K562 (cell line): ENCODE data around the gene BRD4.

Experiments used
- BCL6 ChIP-seq: fragments of 250-450 bp; sonication (Bioruptor Pico); IDR thresholded peaks from 2 replicates; pipeline ENCODE4 v1.4.0; 2020
- ETV6 ChIP-seq, 3 experiments: fragments of 150-350 bp in 1 of 3; sonication (generic) in 1 of 3; formaldehyde crosslinking in 1 of 3; IDR thresholded peaks; 2 replicates each; pipeline versions ENCODE4 v1.6.1 to v1.8.0; 2014 to 2022; ENCODE audit warnings: borderline replicate concordance in 2 of 3, low read depth in 2 of 3, antibody characterized with exemption in 1 of 3, low read length in 1 of 3, mild to moderate bottlenecking in 1 of 3, missing genetic modification reagents in 1 of 3
- GATA2 ChIP-seq: sonication (generic); formaldehyde crosslinking; IDR thresholded peaks from 2 replicates; pipeline ENCODE4 v1.4.0; 2020; ENCODE audit warnings: mild to moderate bottlenecking, missing genetic modification reagents
- HEY1 ChIP-seq: fragments of 250-450 bp; sonication (Bioruptor Pico); IDR thresholded peaks from 2 replicates; pipeline ENCODE4 v1.5.0; 2020; ENCODE audit warnings: mild to moderate bottlenecking, moderate library complexity, borderline replicate concordance
- ZNF780A ChIP-seq: fragments of 250-450 bp; sonication (Bioruptor Pico); IDR thresholded peaks from 2 replicates; pipeline ENCODE4 v1.5.0; 2021; ENCODE audit warnings: mild to moderate bottlenecking
- TF ChIP-seq, protein P1 (sequence below): fragments of 250-450 bp; sonication (Bioruptor Pico); IDR thresholded peaks from 2 replicates; pipeline ENCODE4 v1.5.0; 2021; ENCODE audit warnings: mild to moderate bottlenecking, borderline replicate concordance
- TF ChIP-seq, protein P2 (sequence below), 3 experiments: fragments of 200-800 bp in 1 of 3; fragments of 250-450 bp in 1 of 3; fragments of 450-650 bp in 1 of 3; sonication (Bioruptor Pico) in 1 of 3; sonication (Bioruptor generic) in 1 of 3; formaldehyde crosslinking in 1 of 3; IDR thresholded peaks; 2 replicates each; pipeline versions ENCODE4 v1.6.1 to v1.8.0; 2016 to 2022; ENCODE audit warnings: mild to moderate bottlenecking in 2 of 3, missing genetic modification characterization in 2 of 3, missing compliant biosample characterization in 1 of 3, moderate library complexity in 1 of 3

DNA sequence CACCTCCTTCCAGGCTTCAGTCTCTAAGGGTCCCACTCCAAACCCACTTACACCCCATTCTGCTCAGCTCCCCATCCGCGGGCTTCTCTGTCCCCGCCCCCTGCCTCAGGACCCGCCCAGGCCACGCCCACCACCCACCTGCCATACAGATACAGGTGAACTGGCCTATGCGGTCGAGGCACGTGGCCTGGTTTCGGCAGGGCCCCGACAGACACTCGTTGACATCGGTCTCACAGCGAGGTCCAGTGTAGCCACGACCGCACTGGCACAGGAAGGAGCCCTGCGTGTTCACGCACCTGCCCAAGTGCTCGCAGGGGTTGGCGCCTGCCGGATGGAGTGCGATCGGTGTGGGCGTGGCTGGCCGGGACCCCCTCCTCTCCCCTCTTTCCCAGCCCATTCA lies 143.5 kb downstream of the BRD4 start:
- TF ChIP-seq, protein P1, sequence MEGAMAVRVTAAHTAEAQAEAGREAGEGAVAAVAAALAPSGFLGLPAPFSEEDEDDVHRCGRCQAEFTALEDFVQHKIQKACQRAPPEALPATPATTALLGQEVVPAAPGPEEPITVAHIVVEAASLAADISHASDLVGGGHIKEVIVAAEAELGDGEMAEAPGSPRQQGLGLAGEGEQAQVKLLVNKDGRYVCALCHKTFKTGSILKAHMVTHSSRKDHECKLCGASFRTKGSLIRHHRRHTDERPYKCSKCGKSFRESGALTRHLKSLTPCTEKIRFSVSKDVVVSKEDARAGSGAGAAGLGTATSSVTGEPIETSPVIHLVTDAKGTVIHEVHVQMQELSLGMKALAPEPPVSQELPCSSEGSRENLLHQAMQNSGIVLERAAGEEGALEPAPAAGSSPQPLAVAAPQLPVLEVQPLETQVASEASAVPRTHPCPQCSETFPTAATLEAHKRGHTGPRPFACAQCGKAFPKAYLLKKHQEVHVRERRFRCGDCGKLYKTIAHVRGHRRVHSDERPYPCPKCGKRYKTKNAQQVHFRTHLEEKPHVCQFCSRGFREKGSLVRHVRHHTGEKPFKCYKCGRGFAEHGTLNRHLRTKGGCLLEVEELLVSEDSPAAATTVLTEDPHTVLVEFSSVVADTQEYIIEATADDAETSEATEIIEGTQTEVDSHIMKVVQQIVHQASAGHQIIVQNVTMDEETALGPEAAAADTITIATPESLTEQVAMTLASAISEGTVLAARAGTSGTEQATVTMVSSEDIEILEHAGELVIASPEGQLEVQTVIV (CRISPR knock-in tag): no peak
- no peak for TF ChIP-seq GATA2 (CRISPR knock-in tag)
- no peak for TF ChIP-seq HEY1 (CRISPR knock-in tag)
- TF ChIP-seq, protein P2, sequence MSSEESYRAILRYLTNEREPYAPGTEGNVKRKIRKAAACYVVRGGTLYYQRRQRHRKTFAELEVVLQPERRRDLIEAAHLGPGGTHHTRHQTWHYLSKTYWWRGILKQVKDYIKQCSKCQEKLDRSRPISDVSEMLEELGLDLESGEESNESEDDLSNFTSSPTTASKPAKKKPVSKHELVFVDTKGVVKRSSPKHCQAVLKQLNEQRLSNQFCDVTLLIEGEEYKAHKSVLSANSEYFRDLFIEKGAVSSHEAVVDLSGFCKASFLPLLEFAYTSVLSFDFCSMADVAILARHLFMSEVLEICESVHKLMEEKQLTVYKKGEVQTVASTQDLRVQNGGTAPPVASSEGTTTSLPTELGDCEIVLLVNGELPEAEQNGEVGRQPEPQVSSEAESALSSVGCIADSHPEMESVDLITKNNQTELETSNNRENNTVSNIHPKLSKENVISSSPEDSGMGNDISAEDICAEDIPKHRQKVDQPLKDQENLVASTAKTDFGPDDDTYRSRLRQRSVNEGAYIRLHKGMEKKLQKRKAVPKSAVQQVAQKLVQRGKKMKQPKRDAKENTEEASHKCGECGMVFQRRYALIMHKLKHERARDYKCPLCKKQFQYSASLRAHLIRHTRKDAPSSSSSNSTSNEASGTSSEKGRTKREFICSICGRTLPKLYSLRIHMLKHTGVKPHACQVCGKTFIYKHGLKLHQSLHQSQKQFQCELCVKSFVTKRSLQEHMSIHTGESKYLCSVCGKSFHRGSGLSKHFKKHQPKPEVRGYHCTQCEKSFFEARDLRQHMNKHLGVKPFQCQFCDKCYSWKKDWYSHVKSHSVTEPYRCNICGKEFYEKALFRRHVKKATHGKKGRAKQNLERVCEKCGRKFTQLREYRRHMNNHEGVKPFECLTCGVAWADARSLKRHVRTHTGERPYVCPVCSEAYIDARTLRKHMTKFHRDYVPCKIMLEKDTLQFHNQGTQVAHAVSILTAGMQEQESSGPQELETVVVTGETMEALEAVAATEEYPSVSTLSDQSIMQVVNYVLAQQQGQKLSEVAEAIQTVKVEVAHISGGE (CRISPR knock-in tag; IDR thresholded peaks at IDR 0.05): no peak
- TF ChIP-seq ZNF780A (CRISPR knock-in tag): no peak
- no peak for TF ChIP-seq BCL6 (CRISPR knock-in tag)
- TF ChIP-seq ETV6 (IDR thresholded peaks at IDR 0.05; ENCODE audit: borderline replicate concordance in 1 of 2, low read depth in 2 of 2, low read length in 1 of 2): no peak
- no peak for TF ChIP-seq ETV6 (CRISPR knock-in tag; IDR thresholded peaks at IDR 0.05; ENCODE audit: borderline replicate concordance)
